H1 (cell line): ENCODE measurements around the gene SBF2.

Experiments
- CTCF ChIP-seq, 3 experiments: IDR thresholded peaks; 1 replicate in 2 of 3; 2 replicates in 1 of 3; pipeline versions ENCODE4 v1.5.1 to v1.6.1; 2011; ENCODE audit warnings: low read length in 3 of 3, mild to moderate bottlenecking in 3 of 3, inconsistent platforms in 2 of 3, low read depth in 1 of 3, moderate library complexity in 1 of 3; ENCODE audit not compliant: insufficient read depth in 1 of 3; ENCODE audit errors: control extremely low read depth in 1 of 3
- SP1 ChIP-seq: IDR thresholded peaks from 2 replicates; pipeline ENCODE4 v1.6.1; 2011; ENCODE audit warnings: low read depth, low read length
- SRF ChIP-seq: IDR thresholded peaks from 2 replicates; pipeline ENCODE4 v1.6.1; 2011; ENCODE audit warnings: mild to moderate bottlenecking, low read depth, low read length, moderate library complexity
- SUZ12 ChIP-seq: fragments of 200-600 bp; sonication (generic); IDR thresholded peaks from 2 replicates; pipeline ENCODE4 v1.6.1; 2012; ENCODE audit warnings: mild to moderate bottlenecking, inconsistent platforms, low read length, moderate library complexity, mixed read lengths
- ZNF274 ChIP-seq: IDR thresholded peaks from 2 replicates; pipeline ENCODE4 v1.7.0; 2012; ENCODE audit warnings: low read length, borderline replicate concordance; ENCODE audit errors: extremely low read depth

DNA sequence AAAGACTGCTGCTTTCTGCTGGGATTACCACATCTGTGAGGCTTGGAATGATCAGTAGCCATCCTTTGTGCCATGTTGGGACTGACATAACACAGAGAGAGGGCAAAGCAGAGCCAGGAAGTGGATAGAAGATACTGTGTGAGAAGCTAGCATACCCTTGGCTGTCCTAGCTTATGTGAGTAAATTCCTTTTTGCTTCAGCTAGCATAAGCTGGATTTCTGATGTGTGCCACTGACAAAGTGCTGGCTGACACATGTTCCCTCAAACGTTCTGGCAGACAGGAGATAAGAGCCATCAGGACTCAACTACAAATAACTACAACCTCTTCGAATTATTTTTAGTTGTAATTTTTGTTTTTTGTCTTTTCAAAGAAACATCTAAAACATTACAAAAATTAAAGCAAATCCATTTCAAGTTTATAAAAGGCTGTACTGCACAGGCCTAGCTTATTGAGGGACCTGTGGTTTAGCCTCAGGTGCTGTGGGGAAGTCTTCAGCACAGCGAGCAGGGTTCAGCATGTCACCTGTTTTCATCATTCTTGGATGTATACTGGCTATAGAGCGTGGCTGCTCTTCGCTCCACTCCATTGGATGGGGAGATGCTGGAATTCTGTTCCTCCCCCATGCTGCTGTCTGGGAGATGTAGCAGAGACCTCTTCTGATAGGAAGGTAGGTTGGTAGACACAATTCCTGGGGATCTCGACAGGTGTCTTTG, 509.3 kb downstream of the SBF2 start:
- TF ChIP-seq SRF (no peak), ZNF274 (no peak), SP1 (no peak), SUZ12 (no peak), CTCF (IDR thresholded peaks at IDR 0.05; ENCODE audit: control extremely low read depth in 1 of 3, insufficient read depth in 1 of 3, low read depth in 1 of 3, low read length in 3 of 3) (no peak)
